H9 (cell line): ENCODE results near the gene CREBRF. TPM values are rescaled to one million over a fixed set of nuclear protein-coding genes. Genes with fewer than 3 reads are reported as not detected.
"Not testable (repeated sequence)": the region's sequence is repeated elsewhere in the genome, so short reads cannot be mapped to it uniquely, and the experiment has no call there.

Source experiments
- DNase-seq: peaks from one replicate; pipeline ENCODE4 v3.0.0-alpha.2; 2017
- H2AFZ ChIP-seq: one replicate; pipeline ENCODE4 v1.6.1; 2013; ENCODE audit warnings: mild to moderate bottlenecking, low read length, control low read depth, moderate library complexity
- H2AK5ac ChIP-seq: 2 replicates; pipeline ENCODE4 v1.6.1; 2013; ENCODE audit warnings: low read length, control low read depth, mixed read lengths; ENCODE audit not compliant: insufficient read length
- H2BK120ac ChIP-seq: one replicate; pipeline ENCODE4 v1.6.1; 2013; ENCODE audit warnings: low read depth, mild to moderate bottlenecking, low read length, control low read depth, inconsistent platforms; ENCODE audit not compliant: poor library complexity, severe bottlenecking
- H2BK12ac ChIP-seq: 2 replicates; pipeline ENCODE4 v1.6.1; 2013; ENCODE audit warnings: low read length, control low read depth, mixed read lengths, low read depth; ENCODE audit not compliant: insufficient read length
- H2BK15ac ChIP-seq: 2 replicates; pipeline ENCODE4 v1.6.1; 2013; ENCODE audit warnings: low read depth, low read length, control low read depth
- H2BK20ac ChIP-seq: one replicate; pipeline ENCODE4 v1.6.1; 2013; ENCODE audit warnings: low read depth, mild to moderate bottlenecking, low read length, control low read depth, inconsistent platforms; ENCODE audit not compliant: poor library complexity, severe bottlenecking
- H2BK5ac ChIP-seq: 2 replicates; pipeline ENCODE4 v1.6.1; 2013; ENCODE audit warnings: low read length, control low read depth, mixed read lengths; ENCODE audit not compliant: insufficient read length
- H3K14ac ChIP-seq: 2 replicates; pipeline ENCODE4 v1.6.1; 2013; ENCODE audit warnings: low read length, control low read depth; ENCODE audit not compliant: insufficient read depth
- H3K18ac ChIP-seq: 2 replicates; pipeline ENCODE4 v1.6.1; 2013; ENCODE audit warnings: low read depth, mild to moderate bottlenecking, mixed read lengths, low read length, control low read depth; ENCODE audit not compliant: insufficient read length
- H3K23ac ChIP-seq: 2 replicates; pipeline ENCODE4 v1.6.1; 2013; ENCODE audit warnings: low read length, control low read depth, mixed read lengths, low read depth; ENCODE audit not compliant: insufficient read length
- H3K23me2 ChIP-seq: 2 replicates; pipeline ENCODE4 v1.6.1; 2013; ENCODE audit warnings: low read depth, mild to moderate bottlenecking, mixed read lengths, low read length, control low read depth; ENCODE audit not compliant: insufficient read length, poor library complexity, severe bottlenecking
- H3K27ac ChIP-seq: 2 replicates; pipeline ENCODE4 v1.5.1; 2013; ENCODE audit warnings: low read length, control low read depth, mixed read lengths, low read depth; ENCODE audit not compliant: insufficient read length
- H3K27me3 ChIP-seq: 2 replicates; pipeline ENCODE4 v1.6.1; 2013; ENCODE audit warnings: low read length, control low read depth, inconsistent platforms; ENCODE audit not compliant: insufficient read depth
- H3K4ac ChIP-seq: 2 replicates; pipeline ENCODE4 v1.6.1; 2013; ENCODE audit warnings: low read depth, mild to moderate bottlenecking, control low read depth, inconsistent platforms, low read length, moderate library complexity
- H3K4me1 ChIP-seq: 2 replicates; pipeline ENCODE4 v1.6.1; 2013; ENCODE audit warnings: low read length, control low read depth, inconsistent platforms; ENCODE audit not compliant: insufficient read depth
- H3K4me2 ChIP-seq: 2 replicates; pipeline ENCODE4 v1.6.1; 2013; ENCODE audit warnings: low read length, control low read depth, mixed read lengths; ENCODE audit not compliant: insufficient read length, insufficient read depth
- H3K56ac ChIP-seq: 2 replicates; pipeline ENCODE4 v1.6.1; 2013; ENCODE audit warnings: low read depth, mild to moderate bottlenecking, mixed read lengths, low read length, control low read depth; ENCODE audit not compliant: insufficient read length
- H3K79me1 ChIP-seq: 2 replicates; pipeline ENCODE4 v1.6.1; 2013; ENCODE audit warnings: low read depth, mild to moderate bottlenecking, moderate library complexity, low read length, control low read depth, inconsistent platforms; ENCODE audit not compliant: insufficient read depth, poor library complexity, severe bottlenecking
- H3K79me2 ChIP-seq: 2 replicates; pipeline ENCODE4 v1.6.1; 2013; ENCODE audit warnings: low read length, control low read depth, inconsistent platforms; ENCODE audit not compliant: insufficient read depth
- H3K9ac ChIP-seq: 2 replicates; pipeline ENCODE4 v1.6.1; 2013; ENCODE audit warnings: low read length, control low read depth, mixed read lengths; ENCODE audit not compliant: insufficient read length; ENCODE audit errors: extremely low read depth
- H3K9me3 ChIP-seq: one replicate; pipeline ENCODE4 v1.6.1; 2013; ENCODE audit warnings: low read depth, low read length, inconsistent platforms; ENCODE audit not compliant: control insufficient read depth
- H3T11ph ChIP-seq: one replicate; pipeline ENCODE4 v1.6.1; 2013; ENCODE audit warnings: mild to moderate bottlenecking, low read length, control low read depth, inconsistent platforms
- H4K20me1 ChIP-seq: one replicate; pipeline ENCODE4 v1.6.1; 2013; ENCODE audit not compliant: control insufficient read depth, insufficient read length, insufficient read depth
- H4K5ac ChIP-seq: 2 replicates; pipeline ENCODE4 v1.6.1; 2013; ENCODE audit warnings: low read depth, mild to moderate bottlenecking, mixed read lengths, low read length, control low read depth; ENCODE audit not compliant: insufficient read length
- H4K8ac ChIP-seq: replicated peaks from 2 replicates; pipeline ENCODE4 v1.6.1; 2013; ENCODE audit warnings: low read length, control low read depth, mixed read lengths, low read depth; ENCODE audit not compliant: insufficient read length
- H4K91ac ChIP-seq: 2 replicates; pipeline ENCODE4 v1.6.1; 2013; ENCODE audit warnings: low read depth, mild to moderate bottlenecking, moderate library complexity, mixed read lengths, low read length, control low read depth; ENCODE audit not compliant: insufficient read length
- H3K27ac Mint-ChIP-seq, 3 experiments: 2 replicates in 2 of 3; 3 replicates in 1 of 3; pipeline ENCODE4 v1.8.0; 2020 to 2021; ENCODE audit warnings: mixed read lengths in 3 of 3, mild to moderate bottlenecking in 1 of 3, moderate library complexity in 1 of 3
- H3K27me3 Mint-ChIP-seq: 2 replicates; pipeline ENCODE4 v1.8.0; 2021; ENCODE audit warnings: low read depth, mild to moderate bottlenecking, moderate library complexity, mixed read lengths
- H3K36me3 Mint-ChIP-seq, 3 experiments: 2 replicates in 2 of 3; 3 replicates in 1 of 3; pipeline ENCODE4 v1.8.0; 2020 to 2021; ENCODE audit warnings: low read depth in 3 of 3, mixed read lengths in 3 of 3; ENCODE audit not compliant: insufficient read depth in 1 of 3
- H3K4me1 Mint-ChIP-seq, 2 experiments: 2 replicates each; pipeline ENCODE4 v1.8.0; 2020; ENCODE audit warnings: mixed read lengths in 2 of 2
- H3K4me3 Mint-ChIP-seq, 2 experiments: 2 replicates in 1 of 2; 3 replicates in 1 of 2; pipeline ENCODE4 v1.8.0; 2020 to 2021; ENCODE audit warnings: mild to moderate bottlenecking in 2 of 2, mixed read lengths in 2 of 2, moderate library complexity in 1 of 2
- H3K9me3 Mint-ChIP-seq, 2 experiments: 2 replicates in 1 of 2; 3 replicates in 1 of 2; pipeline ENCODE4 v1.8.0; 2020; ENCODE audit warnings: mild to moderate bottlenecking in 2 of 2, mixed read lengths in 2 of 2, moderate library complexity in 1 of 2
- CTCF ChIP-seq: fragments of 200-600 bp; sonication (generic); conservative IDR thresholded peaks from 3 replicates; pipeline ENCODE4 v1.8.0; 2021; ENCODE audit warnings: antibody characterized with exemption, mild to moderate bottlenecking
- WGBS: extraction: QIAGEN DNeasy Blood & Tissue Kit; methylation state at CpG from one replicate; pipeline ENCODE4 v1.1.7; 2013; ENCODE audit warnings: missing lambda C conversion rate, low lambda C conversion rate, mixed read lengths; ENCODE audit not compliant: insufficient read length; ENCODE audit errors: extremely low coverage; 5-methylcytosine and 5-hydroxymethylcytosine counted together
- total RNA-seq: library from RNA; stranded (reverse); gene quantifications from 2 replicates; pipeline ENCODE4 v1.2.1, GENCODE V29; 2021

CREBRF gene
- total RNA-seq, 1 experiment from 2014 or later: 2.7 TPM

GRCh38 chr5:173029499-173029921 is 26.6 kb upstream of the CREBRF start:
- Histone ChIP-seq H3T11ph (no peak overlapping the region), H3K27me3 (no peaks in the 10 kb centered on the region), H2BK12ac (no peak overlapping the region), H3K79me1 (no peaks in the 10 kb centered on the region), H3K27ac (no peak overlapping the region), H3K23ac (no peak overlapping the region), H3K9me3 (no peaks in the 10 kb centered on the region), H3K4me1 (no peaks in the 10 kb centered on the region), H2AFZ (no peak overlapping the region), H3K4me2 (no peak overlapping the region), H3K4ac (no peak overlapping the region), H3K18ac (no peak overlapping the region), H3K23me2 (no peaks in the 10 kb centered on the region), H2BK5ac (no peak overlapping the region), H2BK120ac (no peak overlapping the region), H4K91ac (no peak overlapping the region), H4K8ac (no peak overlapping the region), H3K14ac (no peak overlapping the region), H2BK20ac (no peak overlapping the region), H4K20me1 (no peaks in the 10 kb centered on the region), H2AK5ac (no peak overlapping the region), H4K5ac (no peak overlapping the region), H3K9ac (no peak overlapping the region), H3K79me2 (peaks cover 2% of the 10 kb centered on the region; the same call in 1 of the 2 replicates), H3K56ac (no peak overlapping the region), H2BK15ac (no peak overlapping the region)
- DNase-seq: no peak
- no peak overlapping the region for H3K27ac Mint-ChIP-seq
- no CpG with 5 or more reads among the region's 5 CpGs for WGBS
- H3K36me3 Mint-ChIP-seq: peaks cover under 1 to 13% (median 3%) of the 10 kb centered on the region in 3 experiments; a peak in 5 of 7 replicates
- no peaks in the 10 kb centered on the region for H3K4me1 Mint-ChIP-seq
- no peak overlapping the region for H3K4me3 Mint-ChIP-seq
- no peaks in the 10 kb centered on the region for H3K9me3 Mint-ChIP-seq
- H3K27me3 Mint-ChIP-seq: no peaks in the 10 kb centered on the region
- no peak for TF ChIP-seq CTCF

- H2BK5ac ChIP-seq, H3K4me3 Mint-ChIP-seq, H3K23ac ChIP-seq, H3K9ac ChIP-seq, H3K9me3 Mint-ChIP-seq, H3K27me3 Mint-ChIP-seq, H2BK15ac ChIP-seq, H2AFZ ChIP-seq, H2BK120ac ChIP-seq, H3K9me3 ChIP-seq, DNase-seq, H3K27ac ChIP-seq, H3K56ac ChIP-seq, H2AK5ac ChIP-seq, H2BK12ac ChIP-seq, H3K4me1 Mint-ChIP-seq, H4K5ac ChIP-seq, H2BK20ac ChIP-seq, H3K79me1 ChIP-seq, H3T11ph ChIP-seq, H3K4me2 ChIP-seq, H3K4me1 ChIP-seq, H4K20me1 ChIP-seq, H3K27ac Mint-ChIP-seq, H4K8ac ChIP-seq, H3K4ac ChIP-seq, H3K18ac ChIP-seq, H3K14ac ChIP-seq, H3K23me2 ChIP-seq, H3K27me3 ChIP-seq, H4K91ac ChIP-seq, H3K79me2 ChIP-seq: not testable (repeated sequence)
- no CpG with 5 or more reads among the region's 3 CpGs for WGBS
- peaks cover 0 to 19% (median 9%) of the 10 kb centered on the region in 3 experiments; a peak in 6 of 7 replicates for H3K36me3 Mint-ChIP-seq
Observed at GRCh38 chr5:173032096-173032495, 24.1 kb upstream of the CREBRF start.
